DND-41 (cell line): Measurements from ENCODE around the gene NUBPL.

Source experiments
- ATAC-seq: fragments of 200-7000 bp; cut with Tn5 transposase; 3 replicates; pipeline ENCODE4 v1.9.1; 2021; ENCODE audit warnings: low read depth; ENCODE audit not compliant: insufficient read depth
- DNase-seq: peaks from one replicate; pipeline ENCODE4 v3.0.0-alpha.2; 2020
- H2AFZ ChIP-seq: 2 replicates; pipeline ENCODE4 v1.6.0; 2012; ENCODE audit warnings: low read depth, low read length
- H3K27ac ChIP-seq: 2 replicates; pipeline ENCODE4 v1.5.1; 2012; ENCODE audit warnings: low read length, inconsistent platforms
- H3K27me3 ChIP-seq: fragments of 200-600 bp; sonication (generic); 2 replicates; pipeline ENCODE4 v1.6.0; 2012; ENCODE audit warnings: low read length, mild to moderate bottlenecking, inconsistent platforms; ENCODE audit not compliant: insufficient read depth, poor library complexity
- H3K36me3 ChIP-seq: 2 replicates; pipeline ENCODE4 v1.5.1; 2012; ENCODE audit warnings: low read length, inconsistent platforms; ENCODE audit not compliant: insufficient read depth
- H3K4me1 ChIP-seq: 2 replicates; pipeline ENCODE4 v1.5.1; 2012; ENCODE audit warnings: mild to moderate bottlenecking, low read length; ENCODE audit not compliant: insufficient read depth
- H3K4me2 ChIP-seq: 2 replicates; pipeline ENCODE4 v1.6.0; 2012; ENCODE audit warnings: mild to moderate bottlenecking, moderate library complexity, low read length, inconsistent platforms; ENCODE audit not compliant: insufficient read depth
- H3K4me3 ChIP-seq, 2 experiments: fragments of 200-600 bp in 1 of 2; shearing (Covaris generic) in 1 of 2; 2 replicates each; pipeline ENCODE4 v1.5.1; 2012 to 2016; ENCODE audit warnings: inconsistent platforms in 2 of 2, low read length in 2 of 2, mild to moderate bottlenecking in 2 of 2, low read depth in 1 of 2, moderate library complexity in 1 of 2
- H3K79me2 ChIP-seq: 2 replicates; pipeline ENCODE4 v1.6.0; 2012; ENCODE audit warnings: low read length, inconsistent platforms; ENCODE audit not compliant: insufficient read depth
- H3K9ac ChIP-seq: 2 replicates; pipeline ENCODE4 v1.6.0; 2012; ENCODE audit warnings: low read depth, mild to moderate bottlenecking, inconsistent platforms, low read length, moderate library complexity
- H3K9me3 ChIP-seq: 2 replicates; pipeline ENCODE4 v1.5.1; 2012; ENCODE audit warnings: low read length, moderate library complexity, mild to moderate bottlenecking, inconsistent platforms; ENCODE audit not compliant: insufficient read depth, severe bottlenecking
- H4K20me1 ChIP-seq: 2 replicates; pipeline ENCODE4 v1.6.0; 2012; ENCODE audit warnings: low read length; ENCODE audit not compliant: insufficient read depth
- EZH2 ChIP-seq: IDR thresholded peaks from 3 replicates; pipeline ENCODE4 v1.6.1; 2012; ENCODE audit warnings: borderline replicate concordance, low read depth, mild to moderate bottlenecking, moderate library complexity, low read length, inconsistent platforms; ENCODE audit not compliant: severe bottlenecking
- TF ChIP-seq, protein P1 (sequence below): IDR thresholded peaks from 2 replicates; pipeline ENCODE4 v1.5.1; 2012; ENCODE audit warnings: borderline replicate concordance, low read length, moderate library complexity, mild to moderate bottlenecking; ENCODE audit not compliant: poor library complexity, severe bottlenecking; ENCODE audit errors: extremely low read depth

Gene NUBPL

DNA sequence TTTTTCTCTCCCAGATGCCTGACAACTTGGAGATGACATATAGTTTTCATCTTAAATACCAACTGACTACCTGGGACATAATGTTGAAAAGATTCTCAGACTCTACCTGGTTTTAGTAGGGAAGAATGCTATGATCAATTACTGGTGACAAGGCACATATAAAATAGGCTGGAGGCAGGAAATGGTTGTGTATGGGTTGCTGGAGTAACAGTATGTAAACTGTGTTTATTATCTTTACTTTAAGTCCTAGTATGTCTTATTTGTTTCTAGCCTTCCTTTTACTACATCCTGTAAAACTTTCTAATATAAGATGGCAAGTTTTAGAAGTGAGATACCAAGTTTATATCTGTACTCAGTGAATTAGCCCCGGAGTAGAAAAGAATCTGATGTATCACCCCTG is 98.1 kb downstream of the NUBPL start:
- Histone ChIP-seq H3K4me2 (no peak overlapping the region), H3K9ac (no peak overlapping the region), H3K4me3 (no peak overlapping the region), H3K27me3 (no peaks in the 10 kb centered on the region), H4K20me1 (no peaks in the 10 kb centered on the region), H3K27ac (no peak overlapping the region), H2AFZ (no peak overlapping the region), H3K36me3 (no peaks in the 10 kb centered on the region), H3K79me2 (no peaks in the 10 kb centered on the region), H3K9me3 (no peaks in the 10 kb centered on the region), H3K4me1 (no peaks in the 10 kb centered on the region)
- DNase-seq (no peak), ATAC-seq (no peak)
- TF ChIP-seq EZH2, result no peak
- TF ChIP-seq, protein P1, sequence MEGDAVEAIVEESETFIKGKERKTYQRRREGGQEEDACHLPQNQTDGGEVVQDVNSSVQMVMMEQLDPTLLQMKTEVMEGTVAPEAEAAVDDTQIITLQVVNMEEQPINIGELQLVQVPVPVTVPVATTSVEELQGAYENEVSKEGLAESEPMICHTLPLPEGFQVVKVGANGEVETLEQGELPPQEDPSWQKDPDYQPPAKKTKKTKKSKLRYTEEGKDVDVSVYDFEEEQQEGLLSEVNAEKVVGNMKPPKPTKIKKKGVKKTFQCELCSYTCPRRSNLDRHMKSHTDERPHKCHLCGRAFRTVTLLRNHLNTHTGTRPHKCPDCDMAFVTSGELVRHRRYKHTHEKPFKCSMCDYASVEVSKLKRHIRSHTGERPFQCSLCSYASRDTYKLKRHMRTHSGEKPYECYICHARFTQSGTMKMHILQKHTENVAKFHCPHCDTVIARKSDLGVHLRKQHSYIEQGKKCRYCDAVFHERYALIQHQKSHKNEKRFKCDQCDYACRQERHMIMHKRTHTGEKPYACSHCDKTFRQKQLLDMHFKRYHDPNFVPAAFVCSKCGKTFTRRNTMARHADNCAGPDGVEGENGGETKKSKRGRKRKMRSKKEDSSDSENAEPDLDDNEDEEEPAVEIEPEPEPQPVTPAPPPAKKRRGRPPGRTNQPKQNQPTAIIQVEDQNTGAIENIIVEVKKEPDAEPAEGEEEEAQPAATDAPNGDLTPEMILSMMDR, result no peak

- Histone ChIP-seq H3K4me1 (no peaks in the 10 kb centered on the region), H3K36me3 (no peaks in the 10 kb centered on the region), H4K20me1 (no peaks in the 10 kb centered on the region), H3K4me3 (no peak overlapping the region), H3K9me3 (no peaks in the 10 kb centered on the region), H3K9ac (no peak overlapping the region), H3K27ac (no peak overlapping the region), H3K4me2 (no peak overlapping the region), H3K27me3 (no peaks in the 10 kb centered on the region), H3K79me2 (no peaks in the 10 kb centered on the region), H2AFZ (no peak overlapping the region)
- DNase-seq, result no peak
- ATAC-seq, result no peak
- TF ChIP-seq, protein P1, result no peak
- TF ChIP-seq EZH2, result no peak
Measured at GRCh38 chr14:31660191-31660590, 99.0 kb downstream of the NUBPL start.

GRCh38 chr14:31660728-31661127 is 99.5 kb downstream of the NUBPL start:
- Histone ChIP-seq H3K9me3 (no peaks in the 10 kb centered on the region), H3K27me3 (no peaks in the 10 kb centered on the region), H3K9ac (no peak overlapping the region), H4K20me1 (no peaks in the 10 kb centered on the region), H3K4me3 (no peak overlapping the region), H3K27ac (no peak overlapping the region), H3K36me3 (no peaks in the 10 kb centered on the region), H3K4me2 (no peak overlapping the region), H2AFZ (no peak overlapping the region), H3K79me2 (no peaks in the 10 kb centered on the region), H3K4me1 (no peaks in the 10 kb centered on the region)
- DNase-seq (no peak), ATAC-seq (no peak)
- TF ChIP-seq EZH2, result no peak
- TF ChIP-seq, protein P1, result no peak

- Histone ChIP-seq H3K4me2 (no peak overlapping the region), H3K27me3 (no peaks in the 10 kb centered on the region), H3K79me2 (no peaks in the 10 kb centered on the region), H3K36me3 (no peaks in the 10 kb centered on the region; the same call in 1 of the 2 replicates), H3K9ac (no peak overlapping the region), H3K9me3 (peaks cover 5% of the 10 kb centered on the region), H4K20me1 (no peaks in the 10 kb centered on the region), H3K4me1 (no peaks in the 10 kb centered on the region), H3K27ac (no peak overlapping the region), H3K4me3 (no peak overlapping the region), H2AFZ (no peak overlapping the region)
- ATAC-seq (no peak), DNase-seq (no peak)
- TF ChIP-seq, protein P1, result no peak
- TF ChIP-seq EZH2, result no peak
Measured at GRCh38 chr14:31668348-31668747, 107.1 kb downstream of the NUBPL start.
